HepG2 (cell line): ENCODE measurements around the gene TACC2. TPM values are rescaled to one million over a fixed set of nuclear protein-coding genes. Genes with fewer than 3 reads are reported as not detected.
A peak's percentile ranks its signal among the peaks of the same experiment; 100 is the strongest.

Experiments used
- ATAC-seq: fragments of 200-7000 bp; cut with Tn5 transposase; 3 replicates; pipeline ENCODE4 v1.9.1; 2020; ENCODE audit warnings: mild to moderate bottlenecking, moderate library complexity
- BruUV-seq: library from RNA; stranded (reverse); fragments of 400-500 nt; replicated peaks from 2 replicates; lab custom pipeline; 2021; lab: Mats Ljungman, UMichigan
- CTCF ChIA-PET: fragments of 300-600 bp; formaldehyde crosslinking; extraction: SDS; loops from one replicate; lab custom pipeline; 2021; ENCODE audit warnings: low total read pairs, inconsistent platforms, low intra/inter-chr PET ratio; lab: Yijun Ruan, JAX
- POLR2A ChIA-PET: fragments of 350-600 bp; sonication (Branson Sonifier 250); formaldehyde crosslinking; loops from one replicate; lab custom pipeline; 2020; ENCODE audit warnings: antibody characterized with exemption, inconsistent platforms; lab: Yijun Ruan, JAX
- DNase-seq: peaks from one replicate; pipeline ENCODE4 v3.0.0-alpha.2; 2015; ENCODE audit warnings: low spot score
- FAIRE-seq: peaks from 3 replicates; lab custom pipeline; 2011; peaks lifted over from hg19 to GRCh38; lab: Jason Lieb, UNC
- H2AFZ ChIP-seq: one replicate; pipeline ENCODE4 v1.6.1; 2011; ENCODE audit warnings: low read length, inconsistent platforms
- H3K27ac ChIP-seq: fragments of 300-600 bp; 3 replicates; pipeline ENCODE4 v1.8.0; 2011; ENCODE audit warnings: mixed run types, mild to moderate bottlenecking, mixed read lengths, low read length, inconsistent platforms; ENCODE audit not compliant: insufficient read depth; ENCODE audit errors: extremely low read length
- H3K27me3 ChIP-seq, 2 experiments: fragments of 200-600 bp in 1 of 2; 2 replicates in 1 of 2; 3 replicates in 1 of 2; pipeline versions ENCODE4 v1.6.0 to v1.8.0; 2011; ENCODE audit warnings: low read length in 2 of 2, mild to moderate bottlenecking in 2 of 2, moderate library complexity in 2 of 2, inconsistent platforms in 1 of 2; ENCODE audit not compliant: insufficient read depth in 2 of 2, control insufficient read depth in 1 of 2
- H3K36me3 ChIP-seq, 2 experiments: fragments of 200-600 bp in 1 of 2; replicated peaks in 1 of 2; 2 replicates in 1 of 2; 3 replicates in 1 of 2; pipeline versions ENCODE4 v1.5.1 to v1.8.0; 2011; ENCODE audit warnings: low read length in 2 of 2, inconsistent platforms in 1 of 2; ENCODE audit not compliant: insufficient read depth in 2 of 2, control insufficient read depth in 1 of 2
- H3K4me1 ChIP-seq: 2 replicates; pipeline ENCODE4 v1.5.1; 2012; ENCODE audit warnings: low read length, inconsistent platforms; ENCODE audit not compliant: insufficient read depth
- H3K4me2 ChIP-seq: 2 replicates; pipeline ENCODE4 v1.6.0; 2011; ENCODE audit warnings: low read depth, low read length, inconsistent platforms
- H3K4me3 ChIP-seq, 3 experiments: fragments of 200-600 bp in 1 of 3; sonication (generic), shearing (Covaris generic) in 1 of 3; replicated peaks in 1 of 3; 2 replicates each; pipeline ENCODE4 v1.5.1; 2011 to 2016; ENCODE audit warnings: low read length in 3 of 3, inconsistent platforms in 2 of 3, low read depth in 2 of 3, mild to moderate bottlenecking in 2 of 3, control low read depth in 1 of 3, mixed read lengths in 1 of 3; ENCODE audit not compliant: insufficient read depth in 1 of 3
- H3K79me2 ChIP-seq: one replicate; pipeline ENCODE4 v1.6.1; 2011; ENCODE audit warnings: low read length, inconsistent platforms; ENCODE audit not compliant: insufficient read depth
- H3K9ac ChIP-seq: 2 replicates; pipeline ENCODE4 v1.6.0; 2011; ENCODE audit warnings: mild to moderate bottlenecking, low read depth, low read length, inconsistent platforms; ENCODE audit not compliant: insufficient read depth
- H3K9me3 ChIP-seq: 2 replicates; pipeline ENCODE4 v1.5.1; 2012; ENCODE audit warnings: mild to moderate bottlenecking, low read length
- H4K20me1 ChIP-seq: 2 replicates; pipeline ENCODE4 v1.6.0; 2011; ENCODE audit warnings: inconsistent platforms, mild to moderate bottlenecking, low read length, moderate library complexity; ENCODE audit not compliant: insufficient read depth
- CEBPG ChIP-seq: IDR thresholded peaks from 2 replicates; pipeline ENCODE4 v1.6.1; 2016
- NCOA1 ChIP-seq: sonication (generic); formaldehyde crosslinking; IDR thresholded peaks from 2 replicates; pipeline ENCODE4 v1.9.0; 2021; ENCODE audit warnings: missing genetic modification reagents
- ZNF7 ChIP-seq: IDR thresholded peaks from 2 replicates; pipeline ENCODE4 v1.6.1; 2016; ENCODE audit warnings: missing biosample characterization, missing genetic modification reagents
- WGBS: methylation state at CpG from one replicate; pipeline ENCODE4 v1.1.6; 2017; ENCODE audit warnings: low lambda C conversion rate; 5-methylcytosine and 5-hydroxymethylcytosine counted together
- in situ Hi-C: cut with HindIII; loops from 2 replicates; pipeline ENCODE4 v1.10.0; 2017; ENCODE audit warnings: low pct_unique_long_range_greater_than_20kb; ENCODE audit not compliant: extremely low pct_ligation_motif_present
- intact Hi-C: fragments of 100-400 bp; cut with micrococcal nuclease; formaldehyde crosslinking; loops from one replicate; pipeline ENCODE4 v1.10.0; 2022; ENCODE audit not compliant: unreplicated experiment
- polyA plus RNA-seq, 8 experiments: library from polyadenylated mRNA; depleted of rRNA in 3 of 8; stranded (reverse) in 7 of 8; unstranded in 1 of 8; fragments of >200 nt; fragmentation: Illumina TruSeq in 4 of 8; extraction: Trizol in 4 of 8; gene quantifications; 2 replicates each; pipeline versions ENCODE4 v1.2.1 to v1.2.3, GENCODE V29; 2011 to 2016; ENCODE audit warnings: low read depth in 4 of 8, missing spikeins in 1 of 8, mixed read lengths in 1 of 8; ENCODE audit not compliant: insufficient read depth in 1 of 8
- total RNA-seq, 5 experiments: library from RNA; depleted of rRNA; stranded (reverse); fragments of >200 nt; fragmentation: Illumina TruSeq; extraction: Trizol; gene quantifications; 2 replicates each; pipeline ENCODE4 v1.2.3, GENCODE V29; 2016; ENCODE audit warnings: low read depth in 1 of 5
- TF ChIP-seq, protein P1 (sequence below): sonication (generic); formaldehyde crosslinking; conservative IDR thresholded peaks from 2 replicates; pipeline ENCODE4 v1.8.0; 2022; ENCODE audit warnings: mild to moderate bottlenecking, moderate library complexity, missing genetic modification reagents

TACC2 gene
- total and polyA plus RNA-seq, 2 of the 13 experiments (the other 11 are each of a cell fraction or from before 2014, with no cell fraction given), result 11.8 to 16.0 TPM

DNA sequence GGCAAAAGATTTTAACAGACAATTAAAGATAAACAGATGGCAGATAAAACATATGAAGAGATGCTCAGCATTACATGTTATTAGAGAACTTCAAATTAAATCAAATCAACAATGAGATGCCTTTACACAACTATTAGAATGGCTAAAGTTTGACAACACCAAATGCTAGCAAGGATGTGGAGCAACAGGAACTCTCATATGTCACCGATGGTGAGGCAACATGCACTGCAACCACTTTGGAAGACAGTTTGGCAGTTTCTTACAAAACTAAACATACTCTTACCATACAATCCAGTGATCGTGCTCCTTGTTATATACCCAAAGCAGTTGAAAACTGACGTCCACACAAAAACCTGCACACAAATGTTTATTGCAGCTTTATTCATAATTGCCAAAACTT is 47.4 kb upstream of the TACC2 start:
- H2AFZ ChIP-seq, result no peak overlapping the region
- ATAC-seq, result no peak
- POLR2A ChIA-PET, result no interaction called here
- DNase-seq, result no peak
- CTCF ChIA-PET, result no interaction called here
- 59% methylated on average over 3 of the region's 3 CpGs for WGBS
- in situ Hi-C loops (no loop called here), intact Hi-C loops (no loop called here)
- no TSS peak for BruUV-seq
- no peak for FAIRE-seq
- no peak overlapping the region for H3K4me3 ChIP-seq
- TF ChIP-seq, protein P1, sequence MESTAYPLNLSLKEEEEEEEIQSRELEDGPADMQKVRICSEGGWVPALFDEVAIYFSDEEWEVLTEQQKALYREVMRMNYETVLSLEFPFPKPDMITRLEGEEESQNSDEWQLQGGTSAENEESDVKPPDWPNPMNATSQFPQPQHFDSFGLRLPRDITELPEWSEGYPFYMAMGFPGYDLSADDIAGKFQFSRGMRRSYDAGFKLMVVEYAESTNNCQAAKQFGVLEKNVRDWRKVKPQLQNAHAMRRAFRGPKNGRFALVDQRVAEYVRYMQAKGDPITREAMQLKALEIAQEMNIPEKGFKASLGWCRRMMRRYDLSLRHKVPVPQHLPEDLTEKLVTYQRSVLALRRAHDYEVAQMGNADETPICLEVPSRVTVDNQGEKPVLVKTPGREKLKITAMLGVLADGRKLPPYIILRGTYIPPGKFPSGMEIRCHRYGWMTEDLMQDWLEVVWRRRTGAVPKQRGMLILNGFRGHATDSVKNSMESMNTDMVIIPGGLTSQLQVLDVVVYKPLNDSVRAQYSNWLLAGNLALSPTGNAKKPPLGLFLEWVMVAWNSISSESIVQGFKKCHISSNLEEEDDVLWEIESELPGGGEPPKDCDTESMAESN, result no peak
- peak; percentile 75 for TF ChIP-seq ZNF7 (CRISPR knock-in tag)
- no peaks in the 10 kb centered on the region for H4K20me1 ChIP-seq
- H3K27me3 ChIP-seq, result no peaks in the 10 kb centered on the region
- peaks cover 17% of the 10 kb centered on the region for H3K4me1 ChIP-seq
- H3K27ac ChIP-seq, result no peak overlapping the region
- no peaks in the 10 kb centered on the region for H3K79me2 ChIP-seq
- no peaks in the 10 kb centered on the region for H3K36me3 ChIP-seq
- H3K9ac ChIP-seq, result no peak overlapping the region
- no peak overlapping the region for H3K4me2 ChIP-seq
- no peaks in the 10 kb centered on the region for H3K9me3 ChIP-seq

DNA sequence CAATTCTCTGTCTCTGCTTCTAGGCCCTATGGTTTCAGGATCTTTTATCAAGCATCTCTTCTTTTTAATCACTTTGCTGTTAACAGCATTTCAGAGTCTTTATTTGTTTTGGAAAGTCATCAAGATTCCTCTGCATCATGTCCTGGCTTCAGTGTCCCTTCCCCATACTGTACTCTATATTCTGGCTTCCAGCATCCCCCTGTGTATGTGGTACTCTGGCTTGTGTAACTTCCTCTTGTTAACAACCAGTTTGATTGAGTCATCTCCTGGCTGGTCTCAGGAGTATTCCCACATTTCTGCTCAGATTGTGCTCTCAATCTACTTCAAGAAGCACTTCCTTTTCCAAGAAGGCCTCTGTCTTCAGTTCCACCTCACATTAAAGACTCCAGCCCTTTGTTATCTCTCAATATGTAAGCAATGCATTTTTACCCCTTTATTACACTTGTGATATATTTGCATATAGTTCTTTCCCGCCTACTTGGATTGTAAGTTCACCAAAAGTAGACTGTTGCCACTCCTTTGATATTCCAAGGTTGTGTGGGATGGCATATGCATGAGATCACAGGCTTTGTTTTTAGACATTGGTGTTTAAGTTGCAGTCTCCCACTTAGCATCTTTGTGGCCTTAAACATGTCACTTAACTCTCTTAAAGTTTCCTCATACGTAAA is 46.1 kb upstream of the TACC2 start:
- CTCF ChIA-PET, result no interaction called here
- Histone ChIP-seq H2AFZ (no peak overlapping the region), H3K9me3 (no peaks in the 10 kb centered on the region), H3K4me1 (peaks cover 10% of the 10 kb centered on the region), H3K9ac (no peak overlapping the region), H3K79me2 (no peaks in the 10 kb centered on the region), H3K27ac (no peak overlapping the region), H3K36me3 (no peaks in the 10 kb centered on the region)
- 52% methylated on average over 2 of the region's 2 CpGs for WGBS
- no peak for DNase-seq
- intact Hi-C loops, result no loop called here
- no TSS peak for BruUV-seq
- no peak for FAIRE-seq
- ATAC-seq, result peak; percentile 63; the same call in 2 of the 3 replicates
- TF ChIP-seq CEBPG (CRISPR knock-in tag) (0 out of 2 replicates have a peak, but pooled peaks have one; percentile 17), NCOA1 (CRISPR knock-in tag) (no peak)
- TF ChIP-seq, all 625 proteins: peak for 1
- no peaks in the 10 kb centered on the region for H3K27me3 ChIP-seq
- H4K20me1 ChIP-seq, result no peaks in the 10 kb centered on the region
- POLR2A ChIA-PET, result no interaction called here
- no peak overlapping the region for H3K4me3 ChIP-seq
- in situ Hi-C loops, result no loop called here
- H3K4me2 ChIP-seq, result no peak overlapping the region
